PC-3 (cell line): ENCODE measurements around the gene MEI1.
"Not testable (repeated sequence)": the region's sequence is repeated elsewhere in the genome, so short reads cannot be mapped to it uniquely, and the experiment has no call there.

Experiments
- CTCF ChIP-seq: fragments of 300-600 bp; sonication (generic); conservative IDR thresholded peaks from 2 replicates; pipeline ENCODE4 v1.5.1; 2017; ENCODE audit warnings: antibody characterized with exemption, low read depth, mild to moderate bottlenecking, low read length
- EZH2 ChIP-seq: fragments of 300-600 bp; sonication (generic); IDR thresholded peaks from one replicate; pipeline ENCODE4 v1.6.1; 2017; ENCODE audit warnings: antibody characterized with exemption, mild to moderate bottlenecking, low read length; ENCODE audit not compliant: unreplicated experiment

- TF ChIP-seq CTCF, EZH2: not testable (repeated sequence)
These were observed 136.2 kb downstream of the MEI1 start for GRCh38 chr22:41835462-41835861.
